NCI-H460 (cell line): Measurements from ENCODE around the gene LRRC27. TPM values are rescaled to one million over a fixed set of nuclear protein-coding genes. Genes with fewer than 3 reads are reported as not detected.
"Not testable (repeated sequence)": the region's sequence is repeated elsewhere in the genome, so short reads cannot be mapped to it uniquely, and the experiment has no call there.

Experiments used
- DNase-seq: peaks from one replicate; pipeline ENCODE4 v3.0.0-alpha.2; 2016; ENCODE audit warnings: low read depth; ENCODE audit errors: extremely low read depth
- total RNA-seq: library from RNA; depleted of rRNA; stranded (reverse); fragments of >200 nt; shearing (Covaris generic); gene quantifications from 2 replicates; pipeline ENCODE4 v1.2.3, GENCODE V29; 2014

LRRC27 gene
- total RNA-seq, 1 experiment from 2014 or later, result 7.8 TPM

- DNase-seq, result no peak
These were observed 3.4 kb downstream of the LRRC27 start for GRCh38 chr10:132335189-132336063.

GRCh38 chr10:132336064-132336746 is 4.2 kb downstream of the LRRC27 start:
- no peak for DNase-seq

GRCh38 chr10:132336919-132337407 is 5.0 kb downstream of the LRRC27 start:
- DNase-seq, result peak; percentile 30

- not testable (repeated sequence) for DNase-seq
These were observed 5.9 kb downstream of the LRRC27 start for GRCh38 chr10:132337854-132338253.

- no peak for DNase-seq
These were observed 6.9 kb downstream of the LRRC27 start for GRCh38 chr10:132338876-132339275.

GRCh38 chr10:132339276-132339675 is 7.3 kb downstream of the LRRC27 start:
- no peak for DNase-seq

- DNase-seq, result no peak
These were observed 9.0 kb downstream of the LRRC27 start for GRCh38 chr10:132341017-132341416.

- no peak for DNase-seq
These were observed 9.8 kb downstream of the LRRC27 start for GRCh38 chr10:132341781-132342180.

GRCh38 chr10:132342553-132342952 is 10.6 kb downstream of the LRRC27 start:
- no peak for DNase-seq

GRCh38 chr10:132344386-132344785 is 12.4 kb downstream of the LRRC27 start:
- DNase-seq, result no peak

GRCh38 chr10:132345345-132345744 is 13.4 kb downstream of the LRRC27 start:
- DNase-seq, result no peak

- DNase-seq, result no peak
These were observed 14.8 kb downstream of the LRRC27 start for GRCh38 chr10:132346806-132347205.

- DNase-seq, result no peak
These were observed 15.4 kb downstream of the LRRC27 start for GRCh38 chr10:132347211-132347930.

- DNase-seq, result no peak
These were observed 15.9 kb downstream of the LRRC27 start for GRCh38 chr10:132347931-132348267.

- DNase-seq, result no peak
These were observed 17.8 kb downstream of the LRRC27 start for GRCh38 chr10:132349766-132350165.

GRCh38 chr10:132350391-132350790 is 18.4 kb downstream of the LRRC27 start:
- no peak for DNase-seq

GRCh38 chr10:132350946-132351345 is 19.0 kb downstream of the LRRC27 start:
- DNase-seq, result no peak

GRCh38 chr10:132351611-132352010 is 19.6 kb downstream of the LRRC27 start:
- DNase-seq, result no peak

GRCh38 chr10:132352462-132353308 is 20.7 kb downstream of the LRRC27 start:
- DNase-seq, result peak; percentile 46
